ENCODE results near the gene STK39. TPM values are rescaled to one million over a fixed set of nuclear protein-coding genes. Genes with fewer than 3 reads are reported as not detected.

STK39 gene
- total and polyA plus RNA-seq, 2 donors from 2014 or later: 15.9 to 27.1 TPM

DNA sequence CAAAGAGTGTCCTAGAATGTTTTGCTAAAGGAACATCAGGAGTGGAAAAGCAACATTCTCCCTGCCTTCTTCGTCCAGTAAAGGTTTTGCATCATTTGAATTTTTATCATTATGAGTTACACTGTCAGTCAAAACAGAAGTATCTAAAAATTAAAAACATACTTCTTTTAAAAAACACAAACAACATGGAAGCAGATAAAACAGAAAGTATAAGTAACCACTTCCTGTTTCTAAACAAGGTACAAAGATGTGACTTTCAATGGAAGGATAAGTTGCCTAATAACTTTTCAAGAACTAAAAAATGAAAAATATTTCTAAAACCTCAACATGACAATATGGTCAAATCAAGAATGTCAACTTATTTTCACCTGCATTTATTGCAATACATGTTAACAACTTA, 158.2 kb downstream of the STK39 start:
- no peaks in the 10 kb centered on the region for H3K4me1 ChIP-seq (ENCODE audit: control insufficient read depth in 2 of 3, insufficient read depth in 2 of 3, low read depth in 1 of 3, low read length in 3 of 3)
- intact Hi-C loops (cut with DNase I): no loop called here
- H3K27ac ChIP-seq (ENCODE audit: low read depth in 2 of 2, low read length in 2 of 2): no peak overlapping the region
- DNase-seq (no peak), FAIRE-seq (no peak)
- no peaks in the 10 kb centered on the region for H3K36me3 ChIP-seq (ENCODE audit: control insufficient read depth in 2 of 3, insufficient read depth in 3 of 3, low read length in 3 of 3)
- no peak overlapping the region for H3K9ac ChIP-seq (ENCODE audit: low read length in 3 of 3)
- TF ChIP-seq, protein P1, sequence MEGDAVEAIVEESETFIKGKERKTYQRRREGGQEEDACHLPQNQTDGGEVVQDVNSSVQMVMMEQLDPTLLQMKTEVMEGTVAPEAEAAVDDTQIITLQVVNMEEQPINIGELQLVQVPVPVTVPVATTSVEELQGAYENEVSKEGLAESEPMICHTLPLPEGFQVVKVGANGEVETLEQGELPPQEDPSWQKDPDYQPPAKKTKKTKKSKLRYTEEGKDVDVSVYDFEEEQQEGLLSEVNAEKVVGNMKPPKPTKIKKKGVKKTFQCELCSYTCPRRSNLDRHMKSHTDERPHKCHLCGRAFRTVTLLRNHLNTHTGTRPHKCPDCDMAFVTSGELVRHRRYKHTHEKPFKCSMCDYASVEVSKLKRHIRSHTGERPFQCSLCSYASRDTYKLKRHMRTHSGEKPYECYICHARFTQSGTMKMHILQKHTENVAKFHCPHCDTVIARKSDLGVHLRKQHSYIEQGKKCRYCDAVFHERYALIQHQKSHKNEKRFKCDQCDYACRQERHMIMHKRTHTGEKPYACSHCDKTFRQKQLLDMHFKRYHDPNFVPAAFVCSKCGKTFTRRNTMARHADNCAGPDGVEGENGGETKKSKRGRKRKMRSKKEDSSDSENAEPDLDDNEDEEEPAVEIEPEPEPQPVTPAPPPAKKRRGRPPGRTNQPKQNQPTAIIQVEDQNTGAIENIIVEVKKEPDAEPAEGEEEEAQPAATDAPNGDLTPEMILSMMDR (IDR thresholded peaks at IDR 0.05; ENCODE audit: borderline replicate concordance, extremely low read depth, insufficient read depth): no peak
- no peaks in the 10 kb centered on the region for H3K27me3 ChIP-seq (ENCODE audit: control insufficient read depth, insufficient read depth, low read length)
- no peak overlapping the region for H3K4me3 ChIP-seq (ENCODE audit: low read length in 3 of 3)
- no peaks in the 10 kb centered on the region for H3K9me3 ChIP-seq (ENCODE audit: control insufficient read depth in 2 of 3, insufficient read depth in 1 of 3, low read length in 3 of 3)

DNA sequence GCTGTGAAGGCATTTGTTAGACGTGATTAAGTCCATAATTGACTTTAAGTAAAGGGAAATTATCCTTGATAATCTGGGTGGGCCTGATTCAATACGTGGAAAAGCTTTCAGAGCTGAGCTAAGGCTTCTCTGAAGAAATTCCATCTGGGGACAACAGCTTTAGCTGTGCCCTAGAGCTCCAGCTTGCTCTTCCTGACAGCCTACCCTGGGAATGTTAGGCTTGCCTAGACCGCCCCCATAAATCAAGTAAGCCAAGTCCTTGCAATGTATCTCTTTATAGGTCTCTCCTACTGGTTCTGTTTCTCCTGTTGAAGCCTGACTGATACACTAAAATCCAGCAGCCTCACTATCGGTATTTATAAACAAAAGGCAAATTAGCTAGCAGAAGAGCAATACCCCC, 160.0 kb downstream of the STK39 start:
- no peak overlapping the region for H3K4me3 ChIP-seq (ENCODE audit: low read length in 3 of 3)
- intact Hi-C loops (cut with DNase I): no loop called here
- no peaks in the 10 kb centered on the region for H3K4me1 ChIP-seq (ENCODE audit: control insufficient read depth in 2 of 3, insufficient read depth in 2 of 3, low read depth in 1 of 3, low read length in 3 of 3)
- no peaks in the 10 kb centered on the region for H3K36me3 ChIP-seq (ENCODE audit: control insufficient read depth in 2 of 3, insufficient read depth in 3 of 3, low read length in 3 of 3)
- no peaks in the 10 kb centered on the region for H3K9me3 ChIP-seq (ENCODE audit: control insufficient read depth in 2 of 3, insufficient read depth in 1 of 3, low read length in 3 of 3)
- TF ChIP-seq, protein P1 (IDR thresholded peaks at IDR 0.05; ENCODE audit: borderline replicate concordance, extremely low read depth, insufficient read depth): no peak
- FAIRE-seq: no peak
- H3K27me3 ChIP-seq (ENCODE audit: control insufficient read depth, insufficient read depth, low read length): no peaks in the 10 kb centered on the region
- H3K27ac ChIP-seq (ENCODE audit: low read depth in 2 of 2, low read length in 2 of 2): no peak overlapping the region
- peak in 4 of 5 donors; percentile 45 to 82 (median 72) for DNase-seq
- no peak overlapping the region for H3K9ac ChIP-seq (ENCODE audit: low read length in 3 of 3)

DNA sequence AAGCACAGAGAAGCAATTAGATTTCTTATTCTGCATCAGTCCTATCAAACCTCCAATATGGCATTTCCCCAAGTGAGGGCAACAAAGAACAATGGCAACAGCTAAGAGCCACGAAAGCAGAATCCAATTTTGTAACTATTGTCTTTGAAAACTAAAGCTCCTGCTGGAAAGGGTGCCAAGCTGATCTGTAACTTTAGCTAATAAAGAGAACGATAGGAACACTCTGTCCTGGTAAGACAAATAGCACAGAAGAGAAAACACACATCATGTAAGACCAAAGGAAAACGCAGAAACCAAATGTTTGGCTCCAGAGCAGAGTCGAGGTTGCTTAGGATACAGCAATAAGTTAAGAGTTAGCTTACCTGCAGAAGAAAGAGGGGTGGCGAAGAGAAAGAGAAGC, 160.5 kb downstream of the STK39 start:
- Histone ChIP-seq H3K27ac (ENCODE audit: low read depth in 2 of 2, low read length in 2 of 2) (no peak overlapping the region), H3K27me3 (ENCODE audit: control insufficient read depth, insufficient read depth, low read length) (no peaks in the 10 kb centered on the region), H3K9me3 (ENCODE audit: control insufficient read depth in 2 of 3, insufficient read depth in 1 of 3, low read length in 3 of 3) (no peaks in the 10 kb centered on the region), H3K4me1 (ENCODE audit: control insufficient read depth in 2 of 3, insufficient read depth in 2 of 3, low read depth in 1 of 3, low read length in 3 of 3) (no peaks in the 10 kb centered on the region), H3K4me3 (ENCODE audit: low read length in 3 of 3) (no peak overlapping the region), H3K36me3 (ENCODE audit: control insufficient read depth in 2 of 3, insufficient read depth in 3 of 3, low read length in 3 of 3) (no peaks in the 10 kb centered on the region), H3K9ac (ENCODE audit: low read length in 3 of 3) (no peak overlapping the region)
- no peak for DNase-seq
- intact Hi-C loops (cut with DNase I): no loop called here
- no peak for FAIRE-seq
- TF ChIP-seq, protein P1 (IDR thresholded peaks at IDR 0.05; ENCODE audit: borderline replicate concordance, extremely low read depth, insufficient read depth): no peak

DNA sequence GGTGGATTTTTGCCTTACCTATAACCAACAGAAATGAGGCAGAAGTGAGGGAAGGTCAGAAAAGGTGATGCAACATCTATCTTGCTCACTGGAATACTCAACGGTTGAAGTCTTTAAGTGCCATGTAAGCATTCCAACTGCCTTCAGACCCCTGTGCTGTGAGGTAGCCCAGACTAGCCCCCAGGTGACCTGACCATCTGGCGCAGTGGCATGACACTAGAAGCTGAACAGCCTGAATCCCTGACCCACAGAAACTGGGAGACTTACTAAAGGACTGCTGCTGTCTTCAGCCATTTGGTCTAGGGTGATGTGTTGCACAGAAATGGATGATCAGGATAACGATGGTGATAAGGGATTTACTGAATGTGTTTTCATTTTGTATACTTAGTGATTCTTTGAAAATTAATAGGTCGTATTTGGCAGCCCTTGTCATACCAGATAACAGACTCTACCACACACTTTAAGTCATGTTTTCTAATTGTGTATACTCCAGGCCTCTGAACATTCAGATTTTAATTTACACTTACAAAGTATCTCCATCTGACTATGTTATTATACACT, 161.5 kb downstream of the STK39 start:
- H3K9me3 ChIP-seq (ENCODE audit: control insufficient read depth in 2 of 3, insufficient read depth in 1 of 3, low read length in 3 of 3): no peaks in the 10 kb centered on the region
- H3K27me3 ChIP-seq (ENCODE audit: control insufficient read depth, insufficient read depth, low read length): no peaks in the 10 kb centered on the region
- intact Hi-C loops (cut with DNase I): no loop called here
- DNase-seq (no peak), FAIRE-seq (no peak)
- H3K36me3 ChIP-seq (ENCODE audit: control insufficient read depth in 2 of 3, insufficient read depth in 3 of 3, low read length in 3 of 3): no peaks in the 10 kb centered on the region
- no peak overlapping the region for H3K4me3 ChIP-seq (ENCODE audit: low read length in 3 of 3)
- H3K27ac ChIP-seq (ENCODE audit: low read depth in 2 of 2, low read length in 2 of 2): no peak overlapping the region
- H3K4me1 ChIP-seq (ENCODE audit: control insufficient read depth in 2 of 3, insufficient read depth in 2 of 3, low read depth in 1 of 3, low read length in 3 of 3): no peaks in the 10 kb centered on the region
- TF ChIP-seq, protein P1 (IDR thresholded peaks at IDR 0.05; ENCODE audit: borderline replicate concordance, extremely low read depth, insufficient read depth): no peak
- H3K9ac ChIP-seq (ENCODE audit: low read length in 3 of 3): no peak overlapping the region

Measured in kidney (tissue), 14 donors.